ENCODE data around the gene CYP39A1. TPM values are rescaled to one million over a fixed set of nuclear protein-coding genes. Genes with fewer than 3 reads are reported as not detected.

Gene CYP39A1
- total RNA-seq, 1 donor from 2014 or later: 5.4 TPM

GRCh38 chr6:46502486-46503119 is 150.0 kb downstream of the CYP39A1 start:
- no peak for DNase-seq
- intact Hi-C loops (cut with micrococcal nuclease): no loop called here
- no peaks in the 10 kb centered on the region for H3K9me3 ChIP-seq (replicated peaks)
- no peaks in the 10 kb centered on the region for H3K27me3 ChIP-seq (ENCODE audit: low read depth)
- H3K4me3 ChIP-seq: no peak overlapping the region
- peak overlapping the region; percentile 90 for H3K27ac ChIP-seq (replicated peaks)
- no peak for TF ChIP-seq CTCF (IDR thresholded peaks at IDR 0.05; ENCODE audit: borderline replicate concordance)
- H3K4me1 ChIP-seq: peaks cover 51% of the 10 kb centered on the region
- no peaks in the 10 kb centered on the region for H3K36me3 ChIP-seq

- Histone ChIP-seq H3K36me3 (no peaks in the 10 kb centered on the region), H3K9me3 (replicated peaks) (no peaks in the 10 kb centered on the region), H3K4me1 (peaks cover 39% of the 10 kb centered on the region), H3K27ac (replicated peaks) (peak overlapping the region; percentile 90), H3K4me3 (no peak overlapping the region), H3K27me3 (ENCODE audit: low read depth) (no peaks in the 10 kb centered on the region)
- no peak for TF ChIP-seq CTCF (IDR thresholded peaks at IDR 0.05; ENCODE audit: borderline replicate concordance)
- intact Hi-C loops (cut with micrococcal nuclease): no loop called here
- no peak for DNase-seq
These were observed 151.2 kb downstream of the CYP39A1 start for GRCh38 chr6:46501136-46502089.

- no peak overlapping the region for H3K4me3 ChIP-seq
- H3K36me3 ChIP-seq: no peaks in the 10 kb centered on the region
- DNase-seq: no peak
- no peaks in the 10 kb centered on the region for H3K27me3 ChIP-seq (ENCODE audit: low read depth)
- H3K4me1 ChIP-seq: peaks cover 32% of the 10 kb centered on the region
- H3K27ac ChIP-seq (replicated peaks): peak overlapping the region; percentile 90
- H3K9me3 ChIP-seq (replicated peaks): no peaks in the 10 kb centered on the region
- intact Hi-C loops (cut with micrococcal nuclease): no loop called here
- TF ChIP-seq CTCF (IDR thresholded peaks at IDR 0.05; ENCODE audit: borderline replicate concordance): no peak
These were observed 152.2 kb downstream of the CYP39A1 start for GRCh38 chr6:46500382-46500781.

Other genes starting within 250 kb of the CYP39A1 start
- 312 TPM for gene RCAN2, start 161.4 kb downstream of the CYP39A1 start, total RNA-seq
- gene SLC25A27, start 157 bp upstream of the CYP39A1 start, total RNA-seq: 18.6 TPM
- 0.36 TPM for gene TDRD6, start 35.1 kb upstream of the CYP39A1 start, total RNA-seq
- 0.16 TPM for gene PLA2G7, start 82.6 kb upstream of the CYP39A1 start, total RNA-seq
- gene ANKRD66, start 94.1 kb upstream of the CYP39A1 start, total RNA-seq: not detected
- gene MEP1A, start 140.6 kb upstream of the CYP39A1 start, total RNA-seq: not detected

Measured in left ventricle myocardium inferior (tissue), 1 donor.